HFF-Myc (cell line): ENCODE results near the gene GMDS.

Source experiments
- DNase-seq: peaks from one replicate; pipeline ENCODE4 v3.0.0-alpha.2; 2011; ENCODE audit warnings: low read depth; ENCODE audit errors: extremely low read depth
- H3K4me3 ChIP-seq: replicated peaks from 2 replicates; pipeline ENCODE4 v1.5.1; 2011; ENCODE audit warnings: low read depth, mild to moderate bottlenecking, control low read depth, low read length
- TF ChIP-seq, protein P1 (sequence below): IDR thresholded peaks from 2 replicates; pipeline ENCODE4 v1.5.1; 2012; ENCODE audit warnings: mild to moderate bottlenecking, low read depth, low read length, control low read depth; ENCODE audit errors: missing control alignments

The GMDS gene

GRCh38 chr6:1713016-1713600 lies 532.3 kb downstream of the GMDS start:
- TF ChIP-seq, protein P1, sequence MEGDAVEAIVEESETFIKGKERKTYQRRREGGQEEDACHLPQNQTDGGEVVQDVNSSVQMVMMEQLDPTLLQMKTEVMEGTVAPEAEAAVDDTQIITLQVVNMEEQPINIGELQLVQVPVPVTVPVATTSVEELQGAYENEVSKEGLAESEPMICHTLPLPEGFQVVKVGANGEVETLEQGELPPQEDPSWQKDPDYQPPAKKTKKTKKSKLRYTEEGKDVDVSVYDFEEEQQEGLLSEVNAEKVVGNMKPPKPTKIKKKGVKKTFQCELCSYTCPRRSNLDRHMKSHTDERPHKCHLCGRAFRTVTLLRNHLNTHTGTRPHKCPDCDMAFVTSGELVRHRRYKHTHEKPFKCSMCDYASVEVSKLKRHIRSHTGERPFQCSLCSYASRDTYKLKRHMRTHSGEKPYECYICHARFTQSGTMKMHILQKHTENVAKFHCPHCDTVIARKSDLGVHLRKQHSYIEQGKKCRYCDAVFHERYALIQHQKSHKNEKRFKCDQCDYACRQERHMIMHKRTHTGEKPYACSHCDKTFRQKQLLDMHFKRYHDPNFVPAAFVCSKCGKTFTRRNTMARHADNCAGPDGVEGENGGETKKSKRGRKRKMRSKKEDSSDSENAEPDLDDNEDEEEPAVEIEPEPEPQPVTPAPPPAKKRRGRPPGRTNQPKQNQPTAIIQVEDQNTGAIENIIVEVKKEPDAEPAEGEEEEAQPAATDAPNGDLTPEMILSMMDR = no peak
- no peak for DNase-seq
- H3K4me3 ChIP-seq = no peak overlapping the region

GRCh38 chr6:1712451-1712850 lies 533.0 kb downstream of the GMDS start:
- TF ChIP-seq, protein P1 = no peak
- H3K4me3 ChIP-seq = no peak overlapping the region
- DNase-seq = no peak

DNA sequence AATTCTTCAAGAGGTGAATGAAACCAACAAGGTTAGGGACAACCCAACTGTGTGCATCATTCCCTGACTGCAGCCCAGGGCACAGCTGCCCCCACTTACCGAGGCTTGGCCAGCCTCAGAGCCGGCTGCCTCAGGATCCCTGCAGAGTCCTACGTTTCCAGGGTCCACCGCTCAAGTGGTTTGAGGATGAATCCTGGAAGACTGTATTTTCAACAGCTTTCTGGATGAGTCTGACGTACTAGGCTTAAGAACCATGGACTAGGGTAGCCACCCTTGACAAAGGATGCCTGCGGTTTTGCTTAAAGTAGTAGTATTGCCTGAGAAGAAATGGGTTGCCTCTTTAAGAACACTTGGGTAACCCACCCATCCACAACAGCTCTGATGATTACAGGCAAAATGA lies 534.3 kb downstream of the GMDS start:
- TF ChIP-seq, protein P1 = no peak
- H3K4me3 ChIP-seq = no peak overlapping the region
- no peak for DNase-seq

- no peak overlapping the region for H3K4me3 ChIP-seq
- no peak for DNase-seq
- TF ChIP-seq, protein P1 = no peak
Observed at GRCh38 chr6:1709234-1709641, 536.2 kb downstream of the GMDS start.

DNA sequence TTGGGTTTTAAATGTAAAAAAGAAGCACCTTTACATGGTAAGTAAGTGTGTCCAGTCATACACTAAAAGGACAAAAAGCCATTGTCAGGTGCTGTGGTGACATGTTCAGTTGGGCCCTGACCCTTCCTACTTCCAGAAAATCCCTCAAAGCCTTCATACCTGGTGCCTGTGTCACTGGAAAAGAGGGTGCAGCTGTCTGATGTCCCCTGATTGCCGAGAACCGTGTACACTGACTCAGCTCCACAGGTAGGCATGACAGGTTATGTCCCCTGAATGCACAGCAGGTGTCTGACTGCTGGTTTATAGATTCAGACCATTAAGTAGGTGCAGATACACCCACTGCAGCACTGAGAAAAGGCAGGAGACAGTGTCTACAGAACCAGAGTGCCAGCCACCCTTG lies 536.6 kb downstream of the GMDS start:
- TF ChIP-seq, protein P1 = no peak
- DNase-seq = no peak
- H3K4me3 ChIP-seq = no peak overlapping the region

GRCh38 chr6:1708122-1708521 lies 537.3 kb downstream of the GMDS start:
- DNase-seq = no peak
- TF ChIP-seq, protein P1 = no peak
- H3K4me3 ChIP-seq = no peak overlapping the region

DNA sequence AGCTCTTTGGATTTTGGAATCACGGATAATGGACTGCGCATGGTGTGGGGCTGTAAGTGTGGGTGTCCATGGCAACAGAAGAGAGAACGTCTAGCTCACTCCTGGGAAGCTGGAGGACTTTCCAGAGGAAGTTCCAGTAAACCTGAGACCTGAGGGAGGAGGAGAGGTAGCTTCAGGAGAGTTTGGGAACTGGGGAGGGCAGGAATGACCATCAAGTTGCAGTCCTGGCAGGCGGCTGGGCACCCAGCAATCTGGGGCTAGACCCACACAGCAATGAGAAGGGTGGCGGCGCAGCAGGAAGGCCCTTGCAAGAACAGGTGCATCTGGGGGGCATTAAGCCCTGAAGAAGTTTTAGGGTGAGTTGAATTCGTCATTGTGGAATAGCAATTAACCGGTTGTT lies 539.8 kb downstream of the GMDS start:
- DNase-seq = no peak
- TF ChIP-seq, protein P1 = no peak
- no peak overlapping the region for H3K4me3 ChIP-seq
